GM12801 (cell line): ENCODE data around the gene PXN.

Experiments used
- TF ChIP-seq, protein P1 (sequence below): IDR thresholded peaks from one replicate; pipeline ENCODE4 v1.5.1; 2011; ENCODE audit warnings: control low read depth; ENCODE audit not compliant: insufficient read length; ENCODE audit errors: extremely low read depth

Gene PXN

DNA sequence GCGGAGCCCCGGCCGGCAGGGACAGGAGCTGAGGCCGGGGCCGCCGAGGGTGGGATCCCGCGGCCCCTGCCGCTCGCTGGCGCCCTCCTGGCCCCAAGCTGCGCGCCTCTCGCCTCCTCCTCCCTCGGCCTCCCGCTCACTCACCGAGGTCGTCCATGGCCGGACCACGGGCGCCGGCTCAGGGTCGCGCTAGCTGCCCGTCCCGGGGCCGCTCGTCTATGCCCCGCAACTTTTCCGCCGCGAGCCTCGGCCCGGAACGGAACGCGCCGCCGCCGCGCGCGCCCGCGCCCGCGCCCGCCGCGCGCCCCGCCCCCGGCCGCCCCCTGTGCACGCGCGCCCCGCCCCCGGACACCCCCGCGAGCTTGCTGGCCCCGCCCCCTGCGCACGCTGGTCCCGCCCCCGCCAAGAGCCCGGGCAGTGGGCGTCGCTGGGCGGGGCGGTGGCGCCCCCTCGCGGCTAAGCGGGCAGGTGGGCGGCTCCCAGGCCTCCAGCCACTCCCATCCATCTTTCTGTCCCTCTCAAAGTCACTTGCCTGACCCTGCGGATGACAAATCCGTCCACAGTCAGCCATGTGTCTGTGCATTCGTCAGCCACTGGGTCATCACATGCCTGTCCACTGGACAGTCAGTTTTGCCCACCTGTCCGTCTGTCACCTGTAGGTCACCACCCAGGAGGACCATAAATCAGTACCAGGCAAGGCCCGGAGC lies at the start of gene PXN:
Gene PXN (minus strand): TSS at position 258 of the 707 bp plus-strand sequence. CDS start 101 bp downstream, at position 157.
- TF ChIP-seq, protein P1, sequence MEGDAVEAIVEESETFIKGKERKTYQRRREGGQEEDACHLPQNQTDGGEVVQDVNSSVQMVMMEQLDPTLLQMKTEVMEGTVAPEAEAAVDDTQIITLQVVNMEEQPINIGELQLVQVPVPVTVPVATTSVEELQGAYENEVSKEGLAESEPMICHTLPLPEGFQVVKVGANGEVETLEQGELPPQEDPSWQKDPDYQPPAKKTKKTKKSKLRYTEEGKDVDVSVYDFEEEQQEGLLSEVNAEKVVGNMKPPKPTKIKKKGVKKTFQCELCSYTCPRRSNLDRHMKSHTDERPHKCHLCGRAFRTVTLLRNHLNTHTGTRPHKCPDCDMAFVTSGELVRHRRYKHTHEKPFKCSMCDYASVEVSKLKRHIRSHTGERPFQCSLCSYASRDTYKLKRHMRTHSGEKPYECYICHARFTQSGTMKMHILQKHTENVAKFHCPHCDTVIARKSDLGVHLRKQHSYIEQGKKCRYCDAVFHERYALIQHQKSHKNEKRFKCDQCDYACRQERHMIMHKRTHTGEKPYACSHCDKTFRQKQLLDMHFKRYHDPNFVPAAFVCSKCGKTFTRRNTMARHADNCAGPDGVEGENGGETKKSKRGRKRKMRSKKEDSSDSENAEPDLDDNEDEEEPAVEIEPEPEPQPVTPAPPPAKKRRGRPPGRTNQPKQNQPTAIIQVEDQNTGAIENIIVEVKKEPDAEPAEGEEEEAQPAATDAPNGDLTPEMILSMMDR: no peak

DNA sequence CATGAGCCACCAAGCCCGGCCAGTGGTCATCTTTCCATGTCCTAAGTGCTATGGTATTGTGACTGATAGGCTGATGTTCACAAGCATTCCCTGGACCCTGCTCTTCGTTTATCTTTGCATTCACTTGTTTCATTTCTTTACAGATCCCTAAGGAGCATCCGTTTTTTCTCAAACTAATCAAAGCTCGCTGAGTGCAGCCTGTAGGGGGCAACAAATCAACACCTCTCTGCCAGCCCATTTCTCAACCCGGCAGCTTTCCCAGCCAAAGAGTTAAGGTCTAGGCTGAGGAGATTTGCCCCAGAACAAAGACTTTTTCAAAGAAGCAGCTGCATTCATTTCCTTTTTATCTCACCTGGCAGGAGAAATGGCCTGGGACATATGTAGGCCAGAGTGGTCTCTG lies 48.7 kb upstream of the PXN start:
- TF ChIP-seq, protein P1: no peak

DNA sequence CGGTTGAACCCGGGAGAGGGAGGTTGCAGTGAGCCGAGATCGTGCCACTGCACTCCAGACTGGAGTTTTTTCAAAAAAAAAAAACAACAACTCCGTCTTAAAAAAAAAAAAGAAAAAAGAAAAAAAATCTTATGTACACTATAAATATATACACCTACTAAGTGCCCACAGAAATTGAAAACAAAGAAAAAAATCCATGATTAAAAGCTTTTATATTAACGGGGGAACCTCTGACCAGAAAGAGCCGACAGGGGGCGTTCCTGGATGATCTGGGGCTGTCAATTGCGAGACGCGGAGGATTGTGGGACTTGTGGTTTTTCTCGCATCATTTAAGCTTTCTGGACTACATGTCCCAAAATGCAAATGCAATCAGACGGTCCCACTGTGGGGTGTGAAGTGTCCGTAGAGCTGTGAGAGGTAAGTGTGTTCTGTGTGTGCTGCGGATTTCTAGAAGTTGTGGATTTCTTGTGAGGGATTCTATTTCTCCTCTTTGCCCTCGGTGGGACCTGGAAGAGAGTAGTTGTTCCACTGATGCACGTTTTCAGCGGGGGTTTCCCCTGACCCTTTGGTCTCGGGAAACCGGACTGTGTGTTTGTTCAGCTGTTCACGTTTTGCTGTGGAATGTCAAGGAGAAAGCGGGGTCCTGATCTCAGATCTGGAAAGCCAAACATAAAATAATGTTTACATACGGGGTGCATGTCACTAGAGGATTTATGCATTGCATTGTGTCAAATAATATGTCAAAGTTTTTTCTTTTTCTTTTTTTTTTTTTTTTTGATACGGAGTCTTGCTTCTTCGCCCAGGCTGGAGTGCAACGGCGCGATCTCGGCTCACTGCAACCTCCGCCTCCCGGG lies 36.7 kb upstream of the PXN start, which contains the start of gene SIRT4:
Gene SIRT4 (plus strand): TSS at position 360 of the 854 bp plus-strand sequence. CDS start 1,241 bp downstream, outside the sequence.
- TF ChIP-seq, protein P1: no peak

DNA sequence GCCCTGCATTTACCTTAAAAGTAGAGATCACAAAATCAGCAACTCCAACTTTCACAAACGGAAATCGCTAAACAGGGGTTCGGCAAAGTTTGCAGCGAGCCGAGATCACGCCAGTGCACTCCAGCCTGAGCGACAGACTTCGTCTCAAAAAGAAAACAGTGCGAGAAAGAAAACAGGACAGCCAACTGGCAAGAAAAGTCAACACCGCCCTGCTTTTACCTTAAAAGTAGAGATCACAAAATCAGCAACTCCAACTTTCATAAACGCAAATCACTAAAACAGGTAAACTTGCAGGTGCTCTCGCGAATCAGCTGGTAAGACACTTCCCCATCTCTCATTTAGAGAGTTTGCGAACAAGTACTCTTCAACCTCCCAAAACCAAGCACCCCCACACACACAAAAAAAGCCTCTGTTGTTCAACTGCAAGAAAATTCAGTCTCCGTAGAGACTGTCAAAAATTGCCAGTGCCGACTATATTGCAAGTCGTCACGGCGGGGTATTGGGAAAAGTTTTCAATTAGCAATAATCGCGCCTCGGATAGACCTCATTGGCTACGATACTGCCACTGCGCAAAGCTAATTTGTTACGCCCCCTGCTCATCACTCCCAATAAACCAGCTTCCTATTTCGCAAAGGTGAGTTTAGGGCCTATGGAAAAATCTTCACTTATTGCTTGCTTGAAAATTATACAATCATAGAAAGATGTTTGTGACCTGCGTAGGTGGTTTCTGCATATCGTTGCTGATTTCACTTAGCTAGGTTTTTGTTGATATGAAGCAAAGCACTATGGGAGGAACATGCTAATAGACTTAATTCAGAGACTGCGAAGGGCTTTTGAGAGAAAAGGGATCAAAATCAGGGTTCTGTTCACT lies 27.4 kb upstream of the PXN start, which contains the start of gene RNU4-1:
Gene RNU4-1 (minus strand): TSS at position 577 of the 871 bp plus-strand sequence.
- TF ChIP-seq, protein P1: no peak

DNA sequence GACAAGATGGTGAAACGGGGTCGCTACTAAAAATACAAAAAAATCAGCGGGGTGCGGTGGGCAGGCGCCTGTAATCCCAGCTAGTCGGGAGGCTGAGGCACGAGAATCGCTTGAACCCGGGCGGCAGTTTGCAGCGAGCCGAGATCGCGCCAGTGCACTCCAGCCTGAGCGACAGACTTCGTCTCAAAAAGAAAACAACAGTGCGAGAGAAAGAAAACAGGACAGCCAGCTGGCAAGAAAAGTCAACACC lies 26.8 kb upstream of the PXN start:
- TF ChIP-seq, protein P1: no peak

DNA sequence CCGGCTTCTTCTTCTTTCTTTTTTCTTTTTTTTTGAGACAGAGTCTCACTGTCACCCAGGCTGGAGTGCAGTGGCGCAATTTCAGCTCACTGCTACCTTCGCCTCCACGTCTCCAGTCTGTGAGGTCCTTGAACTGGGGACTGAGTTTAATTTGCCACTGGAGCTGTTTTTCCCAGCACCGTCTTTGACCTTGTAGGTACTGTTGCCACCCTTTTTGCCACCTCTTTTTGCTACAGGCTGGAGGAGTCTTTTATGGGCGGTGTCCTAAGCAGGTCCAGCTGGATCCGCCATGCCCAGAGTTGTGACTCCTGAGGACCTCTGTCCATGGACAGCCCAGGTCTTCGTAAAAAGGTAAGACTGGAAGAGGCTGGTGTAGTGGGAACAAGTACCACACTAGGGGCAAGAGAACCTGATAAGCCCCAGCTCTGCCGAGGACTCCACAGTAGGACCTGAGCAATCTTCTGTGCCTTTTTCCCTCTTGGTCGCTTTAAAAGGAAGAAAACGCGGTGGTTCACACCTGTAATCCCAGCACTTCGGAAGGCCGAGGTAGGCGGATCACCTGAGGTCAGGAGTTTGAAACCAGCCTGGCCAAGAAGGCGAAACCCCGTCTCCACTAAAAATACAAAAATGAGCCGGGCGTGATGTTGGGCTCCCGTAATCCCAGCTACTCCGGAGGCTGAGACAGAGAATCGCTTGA lies 25.2 kb upstream of the PXN start:
- TF ChIP-seq, protein P1: no peak
